OCI-LY3 (cell line): ENCODE data around the gene TTLL10.

ENCODE experiments used
- H2AFZ ChIP-seq: fragments of 200-600, 300-600 bp; shearing (Covaris generic); 2 replicates; pipeline ENCODE4 v1.6.0; 2014; ENCODE audit warnings: antibody characterized with exemption, low read depth, low read length
- H3K27ac ChIP-seq: fragments of 200-600, 300-600 bp; sonication (generic); 2 replicates; pipeline ENCODE4 v1.5.1; 2014; ENCODE audit warnings: mild to moderate bottlenecking, low read length, moderate library complexity, mixed read lengths
- H3K27me3 ChIP-seq: fragments of 200-600, 300-600 bp; sonication (generic); 2 replicates; pipeline ENCODE4 v1.6.1; 2014; ENCODE audit warnings: low read depth, low read length, mixed read lengths
- H3K36me3 ChIP-seq: fragments of 200-600, 300-600 bp; sonication (generic); replicated peaks from 2 replicates; pipeline ENCODE3; 2014; ENCODE audit warnings: low read depth, low read length, mixed read lengths
- H3K4me1 ChIP-seq: fragments of 300-600, 200-600 bp; sonication (generic); 2 replicates; pipeline ENCODE4 v1.6.1; 2014; ENCODE audit warnings: low read length, mixed read lengths
- H3K4me2 ChIP-seq: fragments of 200-600, 300-600 bp; sonication (generic); 2 replicates; pipeline ENCODE4 v1.6.1; 2014; ENCODE audit warnings: low read length, mixed read lengths
- H3K4me3 ChIP-seq: fragments of 300-600, 200-600 bp; sonication (generic); 2 replicates; pipeline ENCODE4 v1.5.1; 2014; ENCODE audit warnings: antibody characterized with exemption, mild to moderate bottlenecking, low read length, moderate library complexity
- H3K79me2 ChIP-seq: fragments of 300-600, 200-600 bp; shearing (Covaris generic); 2 replicates; pipeline ENCODE4 v1.6.1; 2014; ENCODE audit warnings: mild to moderate bottlenecking, low read length, mixed read lengths
- H3K9ac ChIP-seq: fragments of 300-600, 200-600 bp; shearing (Covaris generic); 2 replicates; pipeline ENCODE4 v1.6.0; 2014; ENCODE audit warnings: mild to moderate bottlenecking, low read length, moderate library complexity
- H3K9me3 ChIP-seq: fragments of 200-600, 300-600 bp; shearing (Covaris generic); 2 replicates; pipeline ENCODE4 v1.6.1; 2014; ENCODE audit warnings: low read length, mixed read lengths; ENCODE audit not compliant: insufficient read depth
- H4K20me1 ChIP-seq: fragments of 200-600, 300-600 bp; sonication (generic); 2 replicates; pipeline ENCODE4 v1.6.1; 2016; ENCODE audit warnings: low read length, mixed read lengths; ENCODE audit not compliant: insufficient read depth
- CTCF ChIP-seq: fragments of 200-600, 300-600 bp; sonication (generic); IDR thresholded peaks from 2 replicates; pipeline ENCODE4 v1.5.1; 2014; ENCODE audit warnings: antibody characterized with exemption, low read length, low read depth
- EZH2phosphoT487 ChIP-seq: fragments of 200-600 bp; shearing (Covaris generic); IDR thresholded peaks from 2 replicates; pipeline ENCODE4 v1.6.1; 2018; ENCODE audit warnings: antibody characterized with exemption, mixed run types, low read depth

Gene TTLL10

GRCh38 chr1:1216770-1217620 is 43.3 kb downstream of the TTLL10 start:
- Histone ChIP-seq H3K79me2 (no peaks in the 10 kb centered on the region), H3K36me3 (peaks cover 14% of the 10 kb centered on the region), H2AFZ (no peak overlapping the region), H3K4me3 (no peak overlapping the region), H3K9ac (no peak overlapping the region), H3K4me2 (no peak overlapping the region), H3K27ac (no peak overlapping the region), H3K9me3 (no peaks in the 10 kb centered on the region), H3K4me1 (peaks cover 24% of the 10 kb centered on the region), H4K20me1 (no peaks in the 10 kb centered on the region), H3K27me3 (no peaks in the 10 kb centered on the region)
- no peak for TF ChIP-seq EZH2phosphoT487
- no peak for TF ChIP-seq CTCF

- Histone ChIP-seq H3K36me3 (peaks cover 19% of the 10 kb centered on the region), H3K4me3 (no peak overlapping the region), H3K79me2 (no peaks in the 10 kb centered on the region), H3K4me2 (no peak overlapping the region), H2AFZ (no peak overlapping the region), H3K9me3 (no peaks in the 10 kb centered on the region), H3K27ac (no peak overlapping the region), H3K9ac (no peak overlapping the region), H4K20me1 (no peaks in the 10 kb centered on the region), H3K4me1 (peaks cover 24% of the 10 kb centered on the region), H3K27me3 (no peaks in the 10 kb centered on the region)
- no peak for TF ChIP-seq CTCF
- TF ChIP-seq EZH2phosphoT487: no peak
Measured at GRCh38 chr1:1217621-1218523, 44.2 kb downstream of the TTLL10 start.

- Histone ChIP-seq H3K4me2 (no peak overlapping the region), H2AFZ (no peak overlapping the region), H3K36me3 (peaks cover 23% of the 10 kb centered on the region), H3K79me2 (no peaks in the 10 kb centered on the region), H3K4me3 (no peak overlapping the region), H3K27ac (no peak overlapping the region), H3K9ac (no peak overlapping the region), H3K4me1 (peaks cover 24% of the 10 kb centered on the region), H4K20me1 (no peaks in the 10 kb centered on the region), H3K9me3 (no peaks in the 10 kb centered on the region), H3K27me3 (no peaks in the 10 kb centered on the region)
- TF ChIP-seq CTCF: no peak
- no peak for TF ChIP-seq EZH2phosphoT487
Measured at GRCh38 chr1:1218524-1219200, 45.0 kb downstream of the TTLL10 start.
